Hematopoietic multipotent progenitor cell (in vitro differentiated cells): ENCODE measurements around the gene PPM1L. TPM values are rescaled to one million over a fixed set of nuclear protein-coding genes. Genes with fewer than 3 reads are reported as not detected.
A peak's percentile ranks its signal among the peaks of the same experiment; 100 is the strongest.
"Not testable (repeated sequence)": the region's sequence is repeated elsewhere in the genome, so short reads cannot be mapped to it uniquely, and the experiment has no call there.

ENCODE experiments used
- DNase-seq, 3 donors: peaks; one replicate each; pipeline ENCODE4 v3.0.0-alpha.2; 2011 to 2015; ENCODE audit warnings: low read depth in 2 of 3, low spot score in 2 of 3
- total RNA-seq: library from RNA; depleted of rRNA; stranded (reverse); fragments of >200 nt; gene quantifications from one replicate; pipeline ENCODE4 v1.2.3, GENCODE V29; 2012

The PPM1L gene
- total RNA-seq, 1 donor, result 16.4 TPM

- DNase-seq, result peak in 2 of 3 donors; percentile 44 to 59
Measured at GRCh38 chr3:160973067-160973809, 217.2 kb downstream of the PPM1L start.

- peak in 1 of 3 donors; percentile 14 for DNase-seq
Measured at GRCh38 chr3:160977773-160978172, 221.7 kb downstream of the PPM1L start.

- DNase-seq, result peak in 1 of 3 donors; percentile 5
Measured at GRCh38 chr3:160980740-160981139, 224.7 kb downstream of the PPM1L start.

GRCh38 chr3:160981217-160981938 is 225.3 kb downstream of the PPM1L start:
- DNase-seq, result peak in 2 of 3 donors; percentile 59 to 83

- DNase-seq, result peak in 1 of 3 donors; percentile 63
Measured at GRCh38 chr3:160982491-160982890, 226.5 kb downstream of the PPM1L start.

- not testable (repeated sequence) for DNase-seq
Measured at GRCh38 chr3:160983900-160984299, 227.9 kb downstream of the PPM1L start.

GRCh38 chr3:160986069-160986468 is 230.0 kb downstream of the PPM1L start:
- DNase-seq, result no peak

- DNase-seq, result no peak
Measured at GRCh38 chr3:160987982-160988964, 232.2 kb downstream of the PPM1L start.

- DNase-seq, result no peak
Measured at GRCh38 chr3:160990446-160990845, 234.4 kb downstream of the PPM1L start.

- DNase-seq, result no peak
Measured at GRCh38 chr3:160992712-160993111, 236.7 kb downstream of the PPM1L start.

GRCh38 chr3:160996811-160997210 is 240.8 kb downstream of the PPM1L start:
- DNase-seq, result no peak

- no peak for DNase-seq
Measured at GRCh38 chr3:160998581-160998980, 242.6 kb downstream of the PPM1L start.

GRCh38 chr3:160999274-160999673 is 243.2 kb downstream of the PPM1L start:
- DNase-seq, result no peak

GRCh38 chr3:161008086-161008485 is 252.1 kb downstream of the PPM1L start:
- no peak for DNase-seq

GRCh38 chr3:161010151-161010550 is 254.1 kb downstream of the PPM1L start:
- not testable (repeated sequence) for DNase-seq

- DNase-seq, result no peak
Measured at GRCh38 chr3:161014843-161015749, 259.1 kb downstream of the PPM1L start.

GRCh38 chr3:161016417-161017313 is 260.6 kb downstream of the PPM1L start:
- no peak for DNase-seq

GRCh38 chr3:161017971-161018370 is 261.9 kb downstream of the PPM1L start:
- DNase-seq, result no peak

GRCh38 chr3:161020256-161020655 is 264.2 kb downstream of the PPM1L start:
- no peak for DNase-seq
